MCF 10A (cell line): Measurements from ENCODE around the gene ZNF584. TPM values are rescaled to one million over a fixed set of nuclear protein-coding genes. Genes with fewer than 3 reads are reported as not detected.

Experiments used
- BruUV-seq: library from RNA; stranded (reverse); fragments of 400-500 nt; replicated peaks from 2 replicates; lab custom pipeline; 2021; lab: Mats Ljungman, UMichigan
- CTCF ChIA-PET: fragments of 300-600 bp; sonication (Branson Sonifier 250); formaldehyde crosslinking; extraction: SDS; loops from one replicate; lab custom pipeline; 2021; ENCODE audit warnings: antibody characterized with exemption, inconsistent platforms; lab: Yijun Ruan, JAX
- POLR2A ChIA-PET: fragments of 300-600, 350-650 bp; sonication (Branson Sonifier 250); formaldehyde crosslinking; extraction: SDS; loops from one replicate; lab custom pipeline; 2020; ENCODE audit warnings: antibody characterized with exemption, inconsistent platforms; lab: Yijun Ruan, JAX
- DNase-seq: peaks from one replicate; pipeline ENCODE4 v3.0.0-alpha.2; 2018; ENCODE audit not compliant: unreplicated experiment
- H3K27ac Mint-ChIP-seq: one replicate; pipeline ENCODE4 v1.8.0; 2022; ENCODE audit warnings: mild to moderate bottlenecking, low read depth, mixed read lengths; ENCODE audit not compliant: unreplicated experiment
- H3K27me3 Mint-ChIP-seq: one replicate; pipeline ENCODE4 v1.8.0; 2022; ENCODE audit warnings: mixed read lengths; ENCODE audit not compliant: insufficient read depth, unreplicated experiment
- H3K36me3 Mint-ChIP-seq: one replicate; pipeline ENCODE4 v1.8.0; 2022; ENCODE audit warnings: mild to moderate bottlenecking, moderate library complexity, mixed read lengths; ENCODE audit not compliant: insufficient read depth, unreplicated experiment
- H3K4me1 Mint-ChIP-seq: one replicate; pipeline ENCODE4 v1.8.0; 2022; ENCODE audit warnings: mixed read lengths; ENCODE audit not compliant: insufficient read depth, unreplicated experiment
- H3K4me3 Mint-ChIP-seq: one replicate; pipeline ENCODE4 v1.8.0; 2022; ENCODE audit warnings: mild to moderate bottlenecking, moderate library complexity, mixed read lengths; ENCODE audit not compliant: unreplicated experiment
- H3K9me3 Mint-ChIP-seq: one replicate; pipeline ENCODE4 v1.8.0; 2022; ENCODE audit warnings: mixed read lengths; ENCODE audit not compliant: unreplicated experiment
- CTCF ChIP-seq: fragments of 200-600 bp; IDR thresholded peaks from one replicate; pipeline ENCODE4 v1.8.0; 2022; ENCODE audit warnings: antibody characterized with exemption, mild to moderate bottlenecking; ENCODE audit not compliant: unreplicated experiment
- intact Hi-C: fragments of 100-400 bp; cut with micrococcal nuclease; formaldehyde crosslinking; loops from 2 replicates; pipeline ENCODE4 v1.14.1; 2022
- microRNA-seq: library from miRNA; unstranded; fragments of <30 nt; microRNA quantifications from one replicate; pipeline ENCODE4 v1.2.0, GENCODE V29; 2022
- total RNA-seq: library from RNA; stranded (reverse); gene quantifications from 2 replicates; pipeline ENCODE4 v1.2.3, GENCODE V29; 2022

ZNF584 gene
- total RNA-seq, 1 experiment from 2014 or later = 18.1 TPM

- H3K4me3 Mint-ChIP-seq = peak within 1 kb of the TSS; percentile 82
- H3K27ac Mint-ChIP-seq = peak within 1 kb of the TSS; percentile 78
- TSS peak; percentile 17 for BruUV-seq
- H3K9me3 Mint-ChIP-seq = no peaks in the 10 kb centered on the region
- CTCF ChIA-PET = interaction anchor here (0.6 kb wide), 1 partner anchor 189 kb away, joined by 3 read pairs; no protein-coding TSS in a partner anchor
- TF ChIP-seq CTCF = no peak
- peak; percentile 98 for DNase-seq
- H3K27me3 Mint-ChIP-seq = no peaks in the 10 kb centered on the region
- H3K4me1 Mint-ChIP-seq = peaks cover 13% of the 10 kb centered on the region
- intact Hi-C loops = loop anchor here (1.0 to 5.0 kb wide), 2 partner anchors 59 to 140 kb away; partner anchors contain the start of genes ZNF584 and ZSCAN22
- POLR2A ChIA-PET = interaction anchor here (0.6 to 1.5 kb wide), 6 partner anchors 15 to 548 kb away, joined by 3 to 7 read pairs (median 4); partner anchors contain the start of genes TRIM28 and ZNF584
- peaks cover 21% of the 10 kb centered on the region for H3K36me3 Mint-ChIP-seq
These were observed 58.5 kb downstream of the ZNF584 start, which contains the start of gene ZNF324 for GRCh38 chr19:58466760-58467589. Gene ZNF324 (plus strand): TSS chr19:58467080. CDS start chr19:58469186, 2,106 bp downstream.

Small RNA genes lying within 50 kb of the gene (microRNA-seq; reads per million reads assigned to microRNA genes)
- gene MIR4754 = 1.2 reads per million

Other genes starting within 250 kb of the ZNF584 start
- gene ZNF274, start 225.6 kb upstream of the ZNF584 start, total RNA-seq = 21.1 and 27.1 TPM in 2 replicates
- 39.4 and 42.3 TPM in 2 replicates for gene ZNF544, start 179.7 kb upstream of the ZNF584 start, total RNA-seq
- 4.9 and 5.1 TPM in 2 replicates for gene ZNF8, start 129.7 kb upstream of the ZNF584 start, total RNA-seq
- gene ERVK3-1, start 103.3 kb upstream of the ZNF584 start, total RNA-seq = 63.1 and 64.6 TPM in 2 replicates
- 3.8 and 4.7 TPM in 2 replicates for gene ZSCAN22, start 81.7 kb upstream of the ZNF584 start, total RNA-seq
- 6.4 and 7.0 TPM in 2 replicates for gene A1BG, start 55.2 kb upstream of the ZNF584 start, total RNA-seq
- 3.2 and 3.9 TPM in 2 replicates for gene ZNF497, start 45.9 kb upstream of the ZNF584 start, total RNA-seq
- 1.5 and 1.7 TPM in 2 replicates for gene ZNF837, start 27.6 kb upstream of the ZNF584 start, total RNA-seq
- gene RPS5, start 21.4 kb upstream of the ZNF584 start, total RNA-seq = 1,779 and 1,872 TPM in 2 replicates
- 0.63 and 0.98 TPM in 2 replicates for gene RNF225, start 13.0 kb upstream of the ZNF584 start, total RNA-seq
- gene ZNF132, start 31.5 kb downstream of the ZNF584 start, total RNA-seq = not detected in 2 replicates
- 4.7 and 7.2 TPM in 2 replicates for gene ZNF324B, start 43.0 kb downstream of the ZNF584 start, total RNA-seq
- gene ZNF324, start 58.4 kb downstream of the ZNF584 start, total RNA-seq = 6.5 and 7.9 TPM in 2 replicates
- 8.3 and 10.3 TPM in 2 replicates for gene ZNF446, start 67.7 kb downstream of the ZNF584 start, total RNA-seq
- gene SLC27A5, start 103.3 kb downstream of the ZNF584 start, total RNA-seq = 14.7 and 22.5 TPM in 2 replicates
- gene ZBTB45, start 111.2 kb downstream of the ZNF584 start, total RNA-seq = 12.8 and 15.0 TPM in 2 replicates
- gene TRIM28, start 135.4 kb downstream of the ZNF584 start, total RNA-seq = 236 and 290 TPM in 2 replicates
- 154 and 184 TPM in 2 replicates for gene CHMP2A, start 146.5 kb downstream of the ZNF584 start, total RNA-seq
- gene UBE2M, start 150.0 kb downstream of the ZNF584 start, total RNA-seq = 149 and 158 TPM in 2 replicates
- 50.7 and 51.9 TPM in 2 replicates for gene MZF1, start 164.7 kb downstream of the ZNF584 start, total RNA-seq